MM.1S (cell line): Measurements from ENCODE around the gene TTC33.

Experiments
- DNase-seq: peaks from one replicate; pipeline ENCODE4 v3.0.0-alpha.2; 2015
- H2AFZ ChIP-seq: fragments of 300-600 bp; sonication (generic); 2 replicates; pipeline ENCODE4 v1.6.0; 2016; ENCODE audit warnings: antibody characterized with exemption, low read length
- H3F3A ChIP-seq: fragments of 300-600 bp; sonication (generic); 2 replicates; pipeline ENCODE4 v1.6.1; 2016; ENCODE audit warnings: mild to moderate bottlenecking, antibody characterized with exemption, low read length, moderate library complexity, mixed read lengths; ENCODE audit not compliant: insufficient read depth
- H3K27ac ChIP-seq: fragments of 300-600 bp; sonication (generic); 2 replicates; pipeline ENCODE4 v1.5.1; 2016; ENCODE audit warnings: mild to moderate bottlenecking, low read length
- H3K27me3 ChIP-seq: fragments of 300-600 bp; sonication (generic); replicated peaks from 2 replicates; pipeline ENCODE4 v1.6.0; 2016; ENCODE audit warnings: low read length; ENCODE audit not compliant: insufficient read depth
- H3K36me3 ChIP-seq: fragments of 300-600 bp; sonication (generic); replicated peaks from 2 replicates; pipeline ENCODE4 v1.6.1; 2016; ENCODE audit warnings: mild to moderate bottlenecking, low read length, mixed read lengths; ENCODE audit not compliant: insufficient read depth
- H3K4me1 ChIP-seq: fragments of 300-600 bp; sonication (generic); 2 replicates; pipeline ENCODE4 v1.6.1; 2016; ENCODE audit warnings: low read length, mixed read lengths
- H3K4me2 ChIP-seq: fragments of 300-600 bp; sonication (generic); 2 replicates; pipeline ENCODE4 v1.6.0; 2016; ENCODE audit warnings: low read depth, low read length
- H3K4me3 ChIP-seq: fragments of 300-600 bp; sonication (generic); 2 replicates; pipeline ENCODE4 v1.5.1; 2016; ENCODE audit warnings: low read length, mixed read lengths
- H3K79me2 ChIP-seq: fragments of 300-600 bp; sonication (generic); 2 replicates; pipeline ENCODE4 v1.6.1; 2016; ENCODE audit warnings: mixed run types, low read length, mixed read lengths
- H3K9ac ChIP-seq: fragments of 300-600 bp; sonication (generic); 2 replicates; pipeline ENCODE4 v1.6.1; 2016; ENCODE audit warnings: low read length, mixed read lengths
- H3K9me2 ChIP-seq: fragments of 300-600 bp; sonication (generic); replicated peaks from 2 replicates; pipeline ENCODE4 v1.6.1; 2016; ENCODE audit warnings: mild to moderate bottlenecking, low read length, mixed read lengths; ENCODE audit not compliant: insufficient read depth
- H3K9me3 ChIP-seq: fragments of 300-600 bp; sonication (generic); replicated peaks from 2 replicates; pipeline ENCODE4 v1.6.1; 2016; ENCODE audit warnings: mild to moderate bottlenecking, low read length, mixed read lengths; ENCODE audit not compliant: insufficient read depth
- H4K20me1 ChIP-seq: fragments of 300-600 bp; sonication (generic); 2 replicates; pipeline ENCODE4 v1.6.1; 2016; ENCODE audit warnings: mild to moderate bottlenecking, low read length, moderate library complexity, mixed read lengths; ENCODE audit not compliant: insufficient read depth
- CTCF ChIP-seq: fragments of 300-600 bp; sonication (generic); IDR thresholded peaks from 2 replicates; pipeline ENCODE4 v1.5.1; 2016; ENCODE audit warnings: antibody characterized with exemption, low read length, mixed read lengths
- EZH2 ChIP-seq: fragments of 300-600 bp; sonication (generic); optimal IDR thresholded peaks from 2 replicates; pipeline ENCODE3; 2017; ENCODE audit warnings: low read depth, mild to moderate bottlenecking, antibody characterized with exemption, low read length, mixed read lengths
- EZH2phosphoT487 ChIP-seq: fragments of 300-600 bp; sonication (generic); IDR thresholded peaks from 2 replicates; pipeline ENCODE4 v1.6.1; 2018; ENCODE audit warnings: antibody characterized with exemption, low read length

Gene TTC33

GRCh38 chr5:40762705-40763104 is 6.9 kb upstream of the TTC33 start:
- no peaks in the 10 kb centered on the region for H3F3A ChIP-seq
- no peaks in the 10 kb centered on the region for H3K4me1 ChIP-seq
- no peak for DNase-seq
- no peaks in the 10 kb centered on the region for H3K9me2 ChIP-seq
- H3K36me3 ChIP-seq: no peaks in the 10 kb centered on the region; the same call in 1 of the 2 replicates
- no peak overlapping the region for H3K27ac ChIP-seq
- H2AFZ ChIP-seq: no peak overlapping the region
- H3K4me2 ChIP-seq: no peak overlapping the region
- H3K4me3 ChIP-seq: no peak overlapping the region
- no peaks in the 10 kb centered on the region for H4K20me1 ChIP-seq
- no peaks in the 10 kb centered on the region for H3K27me3 ChIP-seq
- H3K79me2 ChIP-seq: no peaks in the 10 kb centered on the region
- TF ChIP-seq CTCF: no peak
- TF ChIP-seq EZH2phosphoT487: no peak
- no peak for TF ChIP-seq EZH2
- H3K9me3 ChIP-seq: no peaks in the 10 kb centered on the region
- H3K9ac ChIP-seq: no peak overlapping the region

- Histone ChIP-seq H3K79me2 (peaks cover 20% of the 10 kb centered on the region), H3K9me3 (no peaks in the 10 kb centered on the region), H3K4me2 (no peak overlapping the region), H3K9me2 (no peaks in the 10 kb centered on the region), H3K4me1 (peaks cover 7% of the 10 kb centered on the region; the same call in 1 of the 2 replicates), H3K4me3 (no peak overlapping the region), H3K27me3 (no peaks in the 10 kb centered on the region), H4K20me1 (no peaks in the 10 kb centered on the region), H3K9ac (no peak overlapping the region), H3F3A (peaks cover 5% of the 10 kb centered on the region; the same call in 1 of the 2 replicates), H2AFZ (no peak overlapping the region), H3K36me3 (no peaks in the 10 kb centered on the region), H3K27ac (no peak overlapping the region)
- TF ChIP-seq EZH2phosphoT487: no peak
- no peak for TF ChIP-seq EZH2
- no peak for TF ChIP-seq CTCF
- no peak for DNase-seq
These were observed 1.6 kb upstream of the TTC33 start for GRCh38 chr5:40757400-40757799.

GRCh38 chr5:40755093-40755406 is 711 bp downstream of the TTC33 start:
- peak; percentile 82 for DNase-seq
- H3K9me3 ChIP-seq: no peaks in the 10 kb centered on the region

More at GRCh38 chr5:40755093-40755406, 711 bp downstream of the TTC33 start:
- Histone ChIP-seq H3K27me3 (no peaks in the 10 kb centered on the region), H3K27ac (peak overlapping the region; percentile 63), H3F3A (peaks cover 5% of the 10 kb centered on the region; the same call in 1 of the 2 replicates), H3K4me2 (peak overlapping the region; percentile 70), H3K9ac (peak overlapping the region; percentile 75), H2AFZ (peak overlapping the region; percentile 81), H3K4me1 (peaks cover 7% of the 10 kb centered on the region; the same call in 1 of the 2 replicates), H3K9me2 (no peaks in the 10 kb centered on the region), H3K4me3 (peak overlapping the region; percentile 81), H4K20me1 (no peaks in the 10 kb centered on the region), H3K79me2 (peaks cover 40% of the 10 kb centered on the region), H3K36me3 (no peaks in the 10 kb centered on the region)
- peak; percentile 84 for TF ChIP-seq CTCF
- no peak for TF ChIP-seq EZH2phosphoT487
